HG02610 (cell line): Measurements from ENCODE around the gene TSPAN14.

Experiments used
- ATAC-seq: cut with Tn5 transposase; IDR thresholded peaks from one replicate; pipeline ENCODE4 v1.9.1; 2021; ENCODE audit warnings: mild to moderate bottlenecking, moderate library complexity; ENCODE audit not compliant: unreplicated experiment

TSPAN14 gene

GRCh38 chr10:80454513-80455460 lies 677 bp downstream of the TSPAN14 start:
- ATAC-seq, result peak; percentile 18

- ATAC-seq, result no peak
Observed at GRCh38 chr10:80455461-80456349, 1.6 kb downstream of the TSPAN14 start.

GRCh38 chr10:80457554-80458262 lies 3.6 kb downstream of the TSPAN14 start:
- no peak for ATAC-seq

- ATAC-seq, result no peak
Observed at GRCh38 chr10:80458263-80458625, 4.1 kb downstream of the TSPAN14 start.

- ATAC-seq, result no peak
Observed at GRCh38 chr10:80458638-80459037, 4.5 kb downstream of the TSPAN14 start.

- ATAC-seq, result peak; percentile 37
Observed at GRCh38 chr10:80459047-80459865, 5.1 kb downstream of the TSPAN14 start.

- no peak for ATAC-seq
Observed at GRCh38 chr10:80460399-80461207, 6.5 kb downstream of the TSPAN14 start.

- no peak for ATAC-seq
Observed at GRCh38 chr10:80461208-80462183, 7.4 kb downstream of the TSPAN14 start.

- ATAC-seq, result no peak
Observed at GRCh38 chr10:80462299-80462980, 8.3 kb downstream of the TSPAN14 start.

- ATAC-seq, result peak; percentile 32
Observed at GRCh38 chr10:80462981-80463741, 9.1 kb downstream of the TSPAN14 start.

GRCh38 chr10:80463868-80464267 lies 9.8 kb downstream of the TSPAN14 start:
- no peak for ATAC-seq

GRCh38 chr10:80464557-80465450 lies 10.7 kb downstream of the TSPAN14 start:
- ATAC-seq, result no peak

- no peak for ATAC-seq
Observed at GRCh38 chr10:80465451-80465835, 11.3 kb downstream of the TSPAN14 start.

- no peak for ATAC-seq
Observed at GRCh38 chr10:80465839-80466590, 11.9 kb downstream of the TSPAN14 start.

GRCh38 chr10:80466724-80467326 lies 12.7 kb downstream of the TSPAN14 start:
- no peak for ATAC-seq
